GM23248 (cell line): Measurements from ENCODE around the gene DNAI7.

Source experiments
- EZH2 ChIP-seq: fragments of 200-600 bp; sonication (generic); IDR thresholded peaks from 2 replicates; pipeline ENCODE4 v1.6.1; 2018; ENCODE audit warnings: antibody characterized with exemption, mild to moderate bottlenecking; ENCODE audit not compliant: insufficient read depth, poor library complexity, severe bottlenecking
- EZH2phosphoT487 ChIP-seq: fragments of 200-600 bp; sonication (generic); IDR thresholded peaks from 2 replicates; pipeline ENCODE4 v1.6.1; 2018; ENCODE audit warnings: antibody characterized with exemption, moderate library complexity, mild to moderate bottlenecking, low read depth; ENCODE audit not compliant: insufficient read depth

DNA sequence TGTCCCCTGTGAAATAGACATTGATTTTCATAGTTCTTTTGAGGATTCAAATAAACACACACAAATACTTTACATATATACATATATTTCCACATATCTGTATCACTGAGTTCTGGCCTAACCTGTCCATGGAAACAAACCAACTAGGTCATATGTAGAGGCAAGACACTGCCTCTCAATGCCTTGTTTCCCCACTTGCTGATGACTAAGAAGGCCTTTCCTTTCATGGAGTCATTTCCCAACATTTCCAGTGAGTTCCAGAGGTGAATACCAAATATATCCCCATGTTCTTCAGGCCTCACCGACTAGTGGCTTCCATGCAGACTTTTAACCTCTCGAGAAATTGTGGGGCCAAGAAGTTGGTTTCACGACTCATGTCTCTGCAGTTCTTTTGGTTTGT lies 120.8 kb downstream of the DNAI7 start:
- TF ChIP-seq EZH2phosphoT487: no peak
- TF ChIP-seq EZH2: no peak
